Measurements from ENCODE around the gene CEP120. TPM values are rescaled to one million over a fixed set of nuclear protein-coding genes. Genes with fewer than 3 reads are reported as not detected.
A peak's percentile ranks its signal among the peaks of the same experiment; 100 is the strongest.

The CEP120 gene
- total RNA-seq, 2 experiments from 2014 or later: 31.7 to 33.2 TPM

- Mint-ChIP-seq H3K36me3 (peaks cover 28% of the 10 kb centered on the region), H3K27me3 (no peaks in the 10 kb centered on the region), H3K9me3 (no peaks in the 10 kb centered on the region), H3K4me1 (ENCODE audit: low read depth) (no peaks in the 10 kb centered on the region), H3K27ac (no peak overlapping the region), H3K4me3 (no peak overlapping the region)
- POLR2A ChIA-PET: no interaction called here
- intact Hi-C loops (cut with micrococcal nuclease): loop anchor here (5.0 kb wide), 2 partner anchors 241 to 854 kb away; no protein-coding TSS in a partner anchor
- peak; percentile 34 for DNase-seq
- CTCF ChIA-PET: interaction anchor here (0.6 to 3.3 kb wide), 8 partner anchors 16 to 855 kb away, joined by 3 to 13 read pairs (median 3); no protein-coding TSS in a partner anchor
Measured at GRCh38 chr5:123371575-123372179, 51.5 kb downstream of the CEP120 start.

DNA sequence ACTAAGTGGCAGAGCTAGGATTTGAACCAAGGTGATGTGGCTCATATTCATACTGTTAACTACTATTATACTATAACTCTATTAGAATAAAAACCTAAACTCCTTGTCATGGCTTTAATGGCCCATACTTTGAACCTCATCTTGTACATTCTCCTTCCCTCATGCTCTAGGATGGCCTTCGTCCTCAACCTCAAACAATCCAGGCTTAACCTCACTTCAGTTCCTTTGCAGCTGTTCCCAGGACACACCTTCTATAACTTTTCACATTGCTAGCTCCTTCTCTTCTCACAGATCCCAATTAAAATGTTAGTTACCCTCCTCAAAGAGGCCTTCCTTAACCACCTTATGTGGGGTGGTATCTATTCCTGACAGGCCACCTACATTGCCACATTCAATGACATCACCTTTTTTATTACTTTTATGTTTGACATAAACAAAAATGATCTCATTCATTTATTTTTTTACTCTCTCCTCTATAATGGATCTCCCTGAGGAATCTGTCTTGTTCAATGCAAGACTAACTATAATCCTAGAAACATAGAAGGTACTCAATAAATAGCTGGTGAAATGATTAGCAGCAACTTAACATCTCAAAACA is 53.7 kb downstream of the CEP120 start:
- ChIA-PET POLR2A (no interaction called here), CTCF (interaction anchor here (0.7 to 3.3 kb wide), 5 partner anchors 37 to 473 kb away, joined by 3 to 13 read pairs (median 4); partner anchors contain the start of gene CEP120)
- intact Hi-C loops (cut with micrococcal nuclease): loop anchor here (5.0 kb wide), 1 partner anchor 1177 kb away; no protein-coding TSS in a partner anchor
- Mint-ChIP-seq H3K4me3 (no peak overlapping the region), H3K27me3 (no peaks in the 10 kb centered on the region), H3K4me1 (ENCODE audit: low read depth) (no peaks in the 10 kb centered on the region), H3K36me3 (peaks cover 17% of the 10 kb centered on the region), H3K27ac (no peak overlapping the region), H3K9me3 (no peaks in the 10 kb centered on the region)
- DNase-seq: no peak

DNA sequence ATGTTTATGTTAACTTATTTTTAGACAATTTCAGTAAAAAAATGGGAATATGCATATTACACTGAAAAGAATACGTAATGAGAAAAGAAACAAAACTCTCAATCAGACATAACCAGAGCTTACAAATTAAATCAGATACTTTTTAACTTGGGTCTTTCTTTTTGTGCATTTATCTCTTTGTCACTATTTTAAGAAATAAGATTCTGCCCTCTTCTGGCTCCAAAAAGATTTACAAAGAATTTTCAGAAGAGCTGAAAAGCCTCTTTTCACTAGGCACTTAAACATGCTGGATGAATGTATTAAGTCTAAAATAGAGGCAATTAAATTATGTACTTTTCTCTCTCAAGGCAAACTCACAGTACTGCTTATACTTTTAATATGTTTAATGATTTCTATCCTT is 55.5 kb downstream of the CEP120 start:
- intact Hi-C loops (cut with micrococcal nuclease): loop anchor here (5.0 kb wide), 1 partner anchor 1175 kb away; no protein-coding TSS in a partner anchor
- POLR2A ChIA-PET: no interaction called here
- no peak overlapping the region for H3K27ac Mint-ChIP-seq
- H3K27me3 Mint-ChIP-seq: no peaks in the 10 kb centered on the region
- peaks cover 20% of the 10 kb centered on the region for H3K36me3 Mint-ChIP-seq
- CTCF ChIA-PET: interaction anchor here (0.8 to 2.2 kb wide), 2 partner anchors 27 to 243 kb away, joined by 3 to 13 read pairs; no protein-coding TSS in a partner anchor
- no peak for DNase-seq
- H3K4me1 Mint-ChIP-seq (ENCODE audit: low read depth): no peaks in the 10 kb centered on the region
- no peaks in the 10 kb centered on the region for H3K9me3 Mint-ChIP-seq
- no peak overlapping the region for H3K4me3 Mint-ChIP-seq

DNA sequence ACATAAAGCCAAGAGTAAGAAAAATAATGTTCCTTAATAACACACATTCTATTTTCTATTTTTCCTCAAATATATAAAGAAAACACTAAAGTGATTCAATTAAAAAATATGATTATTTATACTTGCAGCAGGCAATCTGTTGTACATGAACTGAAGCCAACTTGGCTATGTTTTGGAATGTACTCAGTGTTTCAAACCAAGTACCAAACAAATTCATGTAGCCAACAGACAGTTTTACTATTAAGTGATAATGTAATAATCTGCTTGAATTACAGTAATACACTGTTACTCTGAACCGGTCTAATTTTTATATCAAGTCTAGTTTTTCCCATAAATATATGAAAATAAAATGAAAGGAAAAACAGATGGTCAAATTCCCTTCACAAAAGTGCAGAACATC is 58.0 kb downstream of the CEP120 start:
- H3K4me3 Mint-ChIP-seq: no peak overlapping the region
- peaks cover 26% of the 10 kb centered on the region for H3K36me3 Mint-ChIP-seq
- intact Hi-C loops (cut with micrococcal nuclease): loop anchor here (5.0 kb wide), 1 partner anchor 1173 kb away; no protein-coding TSS in a partner anchor
- no peaks in the 10 kb centered on the region for H3K4me1 Mint-ChIP-seq (ENCODE audit: low read depth)
- no peak for DNase-seq
- no peaks in the 10 kb centered on the region for H3K9me3 Mint-ChIP-seq
- H3K27me3 Mint-ChIP-seq: no peaks in the 10 kb centered on the region
- POLR2A ChIA-PET: no interaction called here
- CTCF ChIA-PET: no interaction called here
- H3K27ac Mint-ChIP-seq: no peak overlapping the region

DNA sequence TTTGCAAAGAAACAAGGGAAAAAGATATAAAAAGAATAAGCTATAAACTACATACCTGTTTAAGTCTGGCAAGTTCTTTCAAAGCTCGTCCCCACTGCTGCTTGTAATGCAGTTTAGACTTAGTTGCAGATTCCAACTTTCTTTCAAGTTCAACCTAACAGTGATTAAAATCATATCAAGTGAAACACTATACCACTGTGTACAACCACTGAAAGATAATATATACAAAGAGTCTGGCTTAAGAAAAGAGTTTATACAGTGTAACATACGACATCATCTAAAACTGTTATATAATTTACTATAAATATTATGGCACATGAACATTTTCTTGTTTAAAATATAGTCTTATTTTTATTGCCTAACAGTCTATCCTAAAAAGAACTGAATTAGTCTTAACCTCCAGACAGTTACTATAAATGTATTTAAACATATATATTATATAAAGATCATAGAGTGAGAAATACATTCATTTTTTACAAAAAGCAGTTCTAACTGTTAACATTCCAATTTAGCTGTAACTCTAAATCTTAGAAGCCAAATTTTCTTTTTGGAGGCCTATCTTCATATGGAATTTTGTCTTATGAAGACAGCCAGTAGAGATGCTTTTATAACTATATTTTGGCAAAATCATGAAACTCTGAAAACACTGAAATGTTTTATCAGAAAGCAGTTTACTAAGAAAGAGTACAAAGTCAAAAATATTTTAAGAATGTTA is 58.6 kb downstream of the CEP120 start:
- H3K27me3 Mint-ChIP-seq: no peaks in the 10 kb centered on the region
- H3K4me3 Mint-ChIP-seq: no peak overlapping the region
- ChIA-PET CTCF (interaction anchor here (0.6 kb wide), 1 partner anchor 239 kb away, joined by 3 read pairs; no protein-coding TSS in a partner anchor), POLR2A (no interaction called here)
- H3K27ac Mint-ChIP-seq: no peak overlapping the region
- intact Hi-C loops (cut with micrococcal nuclease): loop anchor here (5.0 kb wide), 1 partner anchor 1172 kb away; no protein-coding TSS in a partner anchor
- H3K36me3 Mint-ChIP-seq: peaks cover 30% of the 10 kb centered on the region
- no peaks in the 10 kb centered on the region for H3K4me1 Mint-ChIP-seq (ENCODE audit: low read depth)
- H3K9me3 Mint-ChIP-seq: no peaks in the 10 kb centered on the region
- DNase-seq: no peak

- ChIA-PET CTCF (interaction anchor here (0.6 to 1.0 kb wide), 2 partner anchors 12 to 284 kb away, joined by 3 to 4 read pairs; no protein-coding TSS in a partner anchor), POLR2A (no interaction called here)
- Mint-ChIP-seq H3K4me1 (ENCODE audit: low read depth) (no peaks in the 10 kb centered on the region), H3K9me3 (no peaks in the 10 kb centered on the region), H3K4me3 (no peak overlapping the region), H3K36me3 (peaks cover 49% of the 10 kb centered on the region), H3K27me3 (no peaks in the 10 kb centered on the region), H3K27ac (no peak overlapping the region)
- no peak for DNase-seq
- intact Hi-C loops (cut with micrococcal nuclease): no loop called here
Measured at GRCh38 chr5:123360910-123361309, 62.3 kb downstream of the CEP120 start.

GRCh38 chr5:123360201-123360571 is 63.0 kb downstream of the CEP120 start:
- ChIA-PET POLR2A (no interaction called here), CTCF (no interaction called here)
- Mint-ChIP-seq H3K4me3 (no peak overlapping the region), H3K27me3 (no peaks in the 10 kb centered on the region), H3K27ac (no peak overlapping the region), H3K4me1 (ENCODE audit: low read depth) (no peaks in the 10 kb centered on the region), H3K9me3 (no peaks in the 10 kb centered on the region), H3K36me3 (peaks cover 50% of the 10 kb centered on the region)
- intact Hi-C loops (cut with micrococcal nuclease): no loop called here
- DNase-seq: no peak

- POLR2A ChIA-PET: no interaction called here
- Mint-ChIP-seq H3K9me3 (no peaks in the 10 kb centered on the region), H3K4me1 (ENCODE audit: low read depth) (no peaks in the 10 kb centered on the region), H3K36me3 (peaks cover 51% of the 10 kb centered on the region), H3K4me3 (no peak overlapping the region), H3K27me3 (no peaks in the 10 kb centered on the region), H3K27ac (no peak overlapping the region)
- CTCF ChIA-PET: no interaction called here
- no peak for DNase-seq
- intact Hi-C loops (cut with micrococcal nuclease): no loop called here
Measured at GRCh38 chr5:123359454-123360200, 63.6 kb downstream of the CEP120 start.

GRCh38 chr5:123358751-123359150 is 64.5 kb downstream of the CEP120 start:
- POLR2A ChIA-PET: no interaction called here
- H3K27me3 Mint-ChIP-seq: no peaks in the 10 kb centered on the region
- intact Hi-C loops (cut with micrococcal nuclease): no loop called here
- no peak overlapping the region for H3K4me3 Mint-ChIP-seq
- no peak for DNase-seq
- H3K27ac Mint-ChIP-seq: no peak overlapping the region
- peaks cover 51% of the 10 kb centered on the region for H3K36me3 Mint-ChIP-seq
- no peaks in the 10 kb centered on the region for H3K4me1 Mint-ChIP-seq (ENCODE audit: low read depth)
- no peaks in the 10 kb centered on the region for H3K9me3 Mint-ChIP-seq
- CTCF ChIA-PET: no interaction called here

GRCh38 chr5:123358304-123358703 is 64.9 kb downstream of the CEP120 start:
- ChIA-PET CTCF (no interaction called here), POLR2A (no interaction called here)
- no peak for DNase-seq
- Mint-ChIP-seq H3K9me3 (no peaks in the 10 kb centered on the region), H3K4me3 (no peak overlapping the region), H3K4me1 (ENCODE audit: low read depth) (no peaks in the 10 kb centered on the region), H3K36me3 (peaks cover 51% of the 10 kb centered on the region), H3K27ac (no peak overlapping the region), H3K27me3 (no peaks in the 10 kb centered on the region)
- intact Hi-C loops (cut with micrococcal nuclease): no loop called here

DNA sequence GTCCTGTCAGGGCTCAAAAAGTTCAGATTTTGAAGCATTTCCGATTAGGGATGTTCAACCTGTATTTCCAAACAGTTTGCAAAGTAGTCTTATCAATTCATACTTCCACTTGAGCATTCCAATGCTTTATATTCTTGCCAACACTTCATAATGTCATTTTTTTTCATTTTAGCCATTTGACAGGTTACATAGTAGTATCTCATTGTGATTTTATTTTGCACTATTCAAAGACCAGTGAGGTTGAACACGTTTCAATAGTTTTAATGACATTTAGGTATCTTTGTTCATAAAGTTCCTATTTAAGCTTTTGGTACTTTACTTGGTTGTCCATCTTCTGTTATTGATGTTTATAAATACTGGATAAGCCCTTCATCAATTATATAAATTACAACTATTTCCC is 71.4 kb downstream of the CEP120 start:
- intact Hi-C loops (cut with micrococcal nuclease): no loop called here
- Mint-ChIP-seq H3K4me3 (no peak overlapping the region), H3K36me3 (peaks cover 14% of the 10 kb centered on the region), H3K27me3 (no peaks in the 10 kb centered on the region), H3K9me3 (no peaks in the 10 kb centered on the region), H3K27ac (no peak overlapping the region), H3K4me1 (ENCODE audit: low read depth) (no peaks in the 10 kb centered on the region)
- ChIA-PET CTCF (no interaction called here), POLR2A (no interaction called here)
- DNase-seq: no peak

DNA sequence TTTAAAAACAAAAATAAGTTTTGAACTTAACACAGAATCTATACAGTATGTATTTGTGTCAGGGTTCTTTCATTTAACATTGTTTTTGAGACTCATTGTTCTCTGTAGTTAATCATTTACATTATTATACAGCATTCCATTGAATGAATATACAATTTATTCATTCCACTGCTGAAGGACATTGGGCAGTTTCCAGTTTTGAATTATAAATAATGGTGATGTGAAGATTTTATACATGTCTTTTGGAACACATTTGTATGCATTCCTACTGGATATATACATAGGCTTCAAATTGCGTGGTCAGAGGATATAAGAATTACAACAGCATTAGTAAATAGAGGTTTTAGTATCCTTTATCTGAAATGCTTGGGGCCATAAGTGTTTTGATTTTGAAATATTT is 72.0 kb downstream of the CEP120 start:
- CTCF ChIA-PET: no interaction called here

More for the DNA sequence above, 72.0 kb downstream of the CEP120 start:
- no peaks in the 10 kb centered on the region for H3K4me1 Mint-ChIP-seq (ENCODE audit: low read depth)
- no peak overlapping the region for H3K27ac Mint-ChIP-seq
- H3K27me3 Mint-ChIP-seq: no peaks in the 10 kb centered on the region
- no peak overlapping the region for H3K4me3 Mint-ChIP-seq
- H3K9me3 Mint-ChIP-seq: no peaks in the 10 kb centered on the region
- intact Hi-C loops (cut with micrococcal nuclease): no loop called here
- POLR2A ChIA-PET: no interaction called here
- H3K36me3 Mint-ChIP-seq: peaks cover 17% of the 10 kb centered on the region
- DNase-seq: no peak

All from activated CD4-positive, alpha-beta memory T cell treated with anti-CD3 and anti-CD28 coated beads for 36 hours (primary cell).